GM18526 (cell line): ENCODE data around the gene AOAH.

Experiments used
- POLR2A ChIP-seq: IDR thresholded peaks from 3 replicates; pipeline ENCODE4 v1.6.1; 2011; ENCODE audit not compliant: insufficient read length; ENCODE audit errors: extremely low read depth

AOAH gene

GRCh38 chr7:36474283-36475010, 249.8 kb downstream of the AOAH start:
- TF ChIP-seq POLR2A: no peak

GRCh38 chr7:36473454-36474282, 250.6 kb downstream of the AOAH start:
- TF ChIP-seq POLR2A: no peak

GRCh38 chr7:36472141-36472729, 252.1 kb downstream of the AOAH start:
- TF ChIP-seq POLR2A: no peak

- no peak for TF ChIP-seq POLR2A
Measured at GRCh38 chr7:36469236-36469635, 255.1 kb downstream of the AOAH start.

GRCh38 chr7:36468370-36469101, 255.8 kb downstream of the AOAH start:
- TF ChIP-seq POLR2A: no peak

- no peak for TF ChIP-seq POLR2A
Measured at GRCh38 chr7:36464271-36464670, 260.0 kb downstream of the AOAH start.
